PFSK-1 (cell line): ENCODE measurements around the gene NEK5.

ENCODE experiments used
- FOXP2 ChIP-seq: optimal IDR thresholded peaks from 2 replicates; pipeline ENCODE3; 2011; ENCODE audit warnings: borderline replicate concordance, control low read depth, inconsistent platforms; ENCODE audit not compliant: insufficient read depth; ENCODE audit errors: extremely low read length, extremely low read depth
- POLR2AphosphoS5 ChIP-seq: IDR thresholded peaks from 2 replicates; pipeline ENCODE4 v1.6.1; 2012; ENCODE audit warnings: low read depth, mild to moderate bottlenecking, control low read depth, low read length, moderate library complexity
- SIN3A ChIP-seq: IDR thresholded peaks from 2 replicates; pipeline ENCODE4 v1.6.1; 2012; ENCODE audit warnings: mild to moderate bottlenecking, low read length, moderate library complexity, borderline replicate concordance; ENCODE audit not compliant: insufficient read depth
- TAF1 ChIP-seq: IDR thresholded peaks from 2 replicates; pipeline ENCODE4 v1.6.1; 2012; ENCODE audit warnings: low read length, control low read depth, borderline replicate concordance; ENCODE audit not compliant: insufficient read depth
- TF ChIP-seq, protein P1 (sequence below), 2 experiments: IDR thresholded peaks; 2 replicates each; pipeline versions ENCODE4 v1.6.1 to v1.8.0; 2011 to 2012; ENCODE audit warnings: low read depth in 2 of 2, low read length in 2 of 2, control low read depth in 1 of 2, inconsistent platforms in 1 of 2, mild to moderate bottlenecking in 1 of 2, moderate library complexity in 1 of 2; ENCODE audit not compliant: insufficient read depth in 1 of 2

The NEK5 gene

DNA sequence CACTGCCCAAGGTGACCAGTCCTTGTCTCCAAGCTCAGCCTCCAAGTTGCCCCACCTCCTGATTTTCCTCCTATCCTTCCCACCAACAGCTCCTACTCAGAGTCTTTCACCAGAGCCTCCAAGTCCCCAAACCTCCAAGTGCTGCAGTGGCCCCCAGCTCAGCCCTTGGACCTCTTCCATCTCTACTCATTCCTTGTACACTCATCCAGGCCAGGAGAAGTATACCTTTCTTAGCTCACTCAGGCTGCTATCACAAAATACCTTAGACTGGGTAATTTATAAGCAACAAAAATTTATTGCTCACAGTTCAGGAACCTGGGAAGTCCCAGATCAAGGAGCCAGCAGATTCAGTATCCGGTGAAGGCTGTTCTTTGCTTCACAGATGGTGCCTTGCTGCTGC, 129.0 kb downstream of the NEK5 start:
- no peak for TF ChIP-seq FOXP2
- no peak for TF ChIP-seq SIN3A
- no peak for TF ChIP-seq TAF1
- no peak for TF ChIP-seq POLR2AphosphoS5
- TF ChIP-seq, protein P1, sequence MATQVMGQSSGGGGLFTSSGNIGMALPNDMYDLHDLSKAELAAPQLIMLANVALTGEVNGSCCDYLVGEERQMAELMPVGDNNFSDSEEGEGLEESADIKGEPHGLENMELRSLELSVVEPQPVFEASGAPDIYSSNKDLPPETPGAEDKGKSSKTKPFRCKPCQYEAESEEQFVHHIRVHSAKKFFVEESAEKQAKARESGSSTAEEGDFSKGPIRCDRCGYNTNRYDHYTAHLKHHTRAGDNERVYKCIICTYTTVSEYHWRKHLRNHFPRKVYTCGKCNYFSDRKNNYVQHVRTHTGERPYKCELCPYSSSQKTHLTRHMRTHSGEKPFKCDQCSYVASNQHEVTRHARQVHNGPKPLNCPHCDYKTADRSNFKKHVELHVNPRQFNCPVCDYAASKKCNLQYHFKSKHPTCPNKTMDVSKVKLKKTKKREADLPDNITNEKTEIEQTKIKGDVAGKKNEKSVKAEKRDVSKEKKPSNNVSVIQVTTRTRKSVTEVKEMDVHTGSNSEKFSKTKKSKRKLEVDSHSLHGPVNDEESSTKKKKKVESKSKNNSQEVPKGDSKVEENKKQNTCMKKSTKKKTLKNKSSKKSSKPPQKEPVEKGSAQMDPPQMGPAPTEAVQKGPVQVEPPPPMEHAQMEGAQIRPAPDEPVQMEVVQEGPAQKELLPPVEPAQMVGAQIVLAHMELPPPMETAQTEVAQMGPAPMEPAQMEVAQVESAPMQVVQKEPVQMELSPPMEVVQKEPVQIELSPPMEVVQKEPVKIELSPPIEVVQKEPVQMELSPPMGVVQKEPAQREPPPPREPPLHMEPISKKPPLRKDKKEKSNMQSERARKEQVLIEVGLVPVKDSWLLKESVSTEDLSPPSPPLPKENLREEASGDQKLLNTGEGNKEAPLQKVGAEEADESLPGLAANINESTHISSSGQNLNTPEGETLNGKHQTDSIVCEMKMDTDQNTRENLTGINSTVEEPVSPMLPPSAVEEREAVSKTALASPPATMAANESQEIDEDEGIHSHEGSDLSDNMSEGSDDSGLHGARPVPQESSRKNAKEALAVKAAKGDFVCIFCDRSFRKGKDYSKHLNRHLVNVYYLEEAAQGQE (IDR thresholded peaks at IDR 0.05; ENCODE audit: insufficient read depth in 1 of 2, low read depth in 2 of 2, low read length in 2 of 2): no peak

DNA sequence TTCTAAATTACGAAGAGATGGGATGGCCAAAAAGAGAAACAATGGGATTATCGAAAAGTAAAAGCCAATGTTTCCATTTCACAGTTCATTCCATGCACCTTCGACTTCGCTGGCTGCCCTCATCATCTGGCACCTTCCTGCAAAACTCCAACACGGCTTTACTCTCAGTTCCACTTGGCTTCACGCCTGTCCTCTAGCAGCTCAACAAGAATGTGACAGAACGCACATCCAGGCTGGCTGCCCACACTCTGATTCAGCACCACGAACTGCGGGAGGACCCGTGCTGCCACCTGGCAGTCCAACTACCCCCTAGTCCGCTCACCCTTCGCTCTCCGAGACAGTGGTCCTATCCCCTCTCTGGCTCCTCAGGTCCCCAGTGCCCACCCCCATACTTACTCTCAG, 129.4 kb downstream of the NEK5 start:
- TF ChIP-seq, protein P1 (IDR thresholded peaks at IDR 0.05; ENCODE audit: insufficient read depth in 1 of 2, low read depth in 2 of 2, low read length in 2 of 2): no peak

DNA sequence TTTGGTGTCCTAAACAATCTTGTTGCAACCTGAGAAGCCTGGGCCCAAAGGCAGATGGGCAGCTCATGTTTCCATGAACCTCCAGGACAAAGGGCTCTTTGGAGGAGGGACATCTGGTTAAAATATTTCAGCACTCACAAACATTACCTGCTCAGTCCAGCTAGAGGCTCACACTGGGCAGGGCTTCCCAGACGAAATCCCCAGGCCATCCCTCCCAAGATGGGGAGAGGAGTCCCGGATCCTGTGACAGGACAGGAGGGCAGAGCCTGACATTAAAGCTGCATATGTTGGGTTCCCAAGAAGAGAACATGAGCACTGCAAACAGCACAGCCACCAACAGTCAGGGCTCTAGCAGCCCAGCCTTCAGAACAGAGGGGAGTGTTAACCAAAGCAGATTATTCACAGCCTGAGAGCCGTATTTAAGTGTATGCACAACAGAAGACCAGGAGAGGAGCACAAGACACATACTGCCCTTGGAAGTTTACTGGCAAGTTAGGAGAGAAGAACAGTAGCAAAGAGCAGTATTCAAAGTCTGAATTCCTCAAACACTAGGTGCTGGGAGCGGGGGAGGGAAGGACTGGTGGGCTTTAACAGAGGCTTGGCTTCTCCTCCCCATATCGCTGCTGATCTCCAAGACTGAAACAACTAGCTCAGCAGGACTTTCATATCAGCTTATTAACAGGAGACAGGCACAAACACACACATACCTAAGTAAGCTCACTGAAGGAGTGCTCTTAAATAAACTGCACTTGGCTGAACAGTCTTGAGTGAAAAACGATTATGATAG, 130.0 kb downstream of the NEK5 start:
- TF ChIP-seq, protein P1 (IDR thresholded peaks at IDR 0.05; ENCODE audit: insufficient read depth in 1 of 2, low read depth in 2 of 2, low read length in 2 of 2): no peak
- TF ChIP-seq SIN3A: no peak
- TF ChIP-seq POLR2AphosphoS5: no peak
- TF ChIP-seq TAF1: no peak
- TF ChIP-seq FOXP2: no peak

DNA sequence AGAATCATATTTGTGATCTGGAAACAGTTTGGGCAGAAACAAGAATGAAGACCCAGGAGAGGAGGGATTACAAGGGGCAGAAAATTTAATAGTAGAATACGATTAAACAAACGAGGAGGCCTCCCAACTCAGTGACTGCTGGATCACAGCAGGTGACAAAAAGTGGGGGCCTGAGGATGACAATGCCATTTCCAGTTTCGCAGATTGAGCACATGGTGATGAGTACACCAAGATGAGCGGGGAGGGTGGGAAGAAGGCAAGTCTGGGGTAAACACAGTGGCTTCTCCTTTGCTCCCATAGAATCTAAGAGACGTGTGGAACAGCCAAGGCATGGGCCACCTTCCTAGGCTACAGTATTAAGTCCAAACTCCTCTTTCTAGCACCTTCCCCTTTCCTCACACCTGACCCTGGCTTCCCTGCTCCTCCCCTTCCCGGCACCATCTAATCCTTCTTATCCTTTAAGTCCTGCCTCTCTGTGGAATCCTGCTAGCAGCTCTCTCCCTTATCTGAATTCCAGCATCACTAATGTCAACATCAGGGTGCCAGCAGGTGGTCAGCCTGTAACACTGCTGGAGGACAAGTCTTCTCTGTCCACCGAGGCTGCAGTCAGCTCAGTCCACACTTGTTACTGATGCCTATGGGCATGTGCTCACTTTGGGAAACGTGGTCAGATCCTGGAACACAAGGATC, 131.1 kb downstream of the NEK5 start:
- TF ChIP-seq TAF1: no peak
- TF ChIP-seq FOXP2: no peak
- TF ChIP-seq SIN3A: no peak
- TF ChIP-seq POLR2AphosphoS5: no peak
- TF ChIP-seq, protein P1 (IDR thresholded peaks at IDR 0.05; ENCODE audit: insufficient read depth in 1 of 2, low read depth in 2 of 2, low read length in 2 of 2): no peak

DNA sequence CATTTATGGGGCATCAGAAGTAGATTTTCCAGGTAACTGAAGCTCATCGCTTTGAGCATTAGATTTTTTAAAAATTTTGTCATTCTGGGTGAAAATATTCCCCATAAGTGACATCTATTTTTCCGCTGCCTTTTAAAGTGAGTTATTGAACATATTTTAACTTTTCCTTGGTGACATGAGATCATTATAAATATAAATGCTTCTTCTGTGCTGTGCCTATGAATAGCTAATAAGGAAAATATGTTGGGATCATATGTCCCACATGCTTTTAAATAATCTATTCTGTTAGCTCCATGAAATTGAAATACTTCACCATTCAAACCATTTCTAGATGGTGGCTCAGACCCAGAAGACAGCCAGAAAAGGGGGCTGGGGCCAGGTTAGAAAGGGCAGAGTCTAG, 131.7 kb downstream of the NEK5 start:
- TF ChIP-seq, protein P1 (IDR thresholded peaks at IDR 0.05; ENCODE audit: insufficient read depth in 1 of 2, low read depth in 2 of 2, low read length in 2 of 2): no peak
- no peak for TF ChIP-seq POLR2AphosphoS5
- TF ChIP-seq SIN3A: no peak
- no peak for TF ChIP-seq TAF1
- TF ChIP-seq FOXP2: no peak
